ENCODE results near the gene GPBP1. TPM values are rescaled to one million over a fixed set of nuclear protein-coding genes. Genes with fewer than 3 reads are reported as not detected.

The GPBP1 gene
- polyA plus RNA-seq, 3 donors = 23.2 to 43.7 (median 30.9) TPM

- Mint-ChIP-seq H3K9me3 (no peaks in the 10 kb centered on the region), H3K4me1 (no peaks in the 10 kb centered on the region), H3K27me3 (ENCODE audit: low read depth in 3 of 3) (peaks cover 1 to 3% (median 2%) of the 10 kb centered on the region in 3 donors), H3K36me3 (no peaks in the 10 kb centered on the region), H3K4me3 (no peak overlapping the region), H3K27ac (no peak overlapping the region)
- no peaks in the 10 kb centered on the region for H3K79me2 ChIP-seq (ENCODE audit: insufficient read depth, low read length)
- WGBS (ENCODE audit: insufficient coverage) = no CpG with 5 or more reads among the region's 2 CpGs
- no peak for DNase-seq
- H3K4me2 ChIP-seq (replicated peaks; ENCODE audit: extremely low read depth, low read length, poor library complexity, severe bottlenecking) = no peak overlapping the region
- no peak for TF ChIP-seq CTCF (IDR thresholded peaks at IDR 0.05)
- H3K9me3 ChIP-seq (replicated peaks in 1 of 2; ENCODE audit: control insufficient read depth in 1 of 2, insufficient read depth in 1 of 2, low read length in 2 of 2) = no peaks in the 10 kb centered on the region
- H4K20me1 ChIP-seq (ENCODE audit: insufficient read depth, low read length) = no peaks in the 10 kb centered on the region
- H3K9ac ChIP-seq (ENCODE audit: insufficient read depth, low read length, poor library complexity, severe bottlenecking) = no peak overlapping the region
- H3K36me3 ChIP-seq (replicated peaks in 1 of 2; ENCODE audit: control insufficient read depth in 1 of 2, insufficient read depth in 2 of 2, low read length in 2 of 2) = no peaks in the 10 kb centered on the region
- intact Hi-C loops (cut with micrococcal nuclease) = loop anchor here in 1 of 2 donors (10.0 kb wide), 1 partner anchor 229 kb away; the partner anchor contains the start of gene SETD9
- no peaks in the 10 kb centered on the region for H3K4me1 ChIP-seq (ENCODE audit: control insufficient read depth in 1 of 2, insufficient read depth in 2 of 2, low read length in 2 of 2)
- H3K27ac ChIP-seq (ENCODE audit: low read depth in 1 of 2, low read length in 2 of 2) = no peak overlapping the region
- H3K4me3 ChIP-seq (replicated peaks in 1 of 3; ENCODE audit: low read depth in 2 of 3, low read length in 3 of 3) = no peak overlapping the region
- H2AFZ ChIP-seq (ENCODE audit: insufficient read depth, low read depth, low read length, poor library complexity, severe bottlenecking) = no peak overlapping the region
- no peaks in the 10 kb centered on the region for H3K27me3 ChIP-seq (ENCODE audit: control insufficient read depth in 2 of 2, insufficient read depth in 2 of 2, low read length in 2 of 2)
These were observed 40.3 kb upstream of the GPBP1 start for GRCh38 chr5:57133574-57133973.

- no peaks in the 10 kb centered on the region for H3K36me3 ChIP-seq (replicated peaks in 1 of 2; ENCODE audit: control insufficient read depth in 1 of 2, insufficient read depth in 2 of 2, low read length in 2 of 2)
- H3K9ac ChIP-seq (ENCODE audit: insufficient read depth, low read length, poor library complexity, severe bottlenecking) = no peak overlapping the region
- peaks cover 4 to 5% (median 4%) of the 10 kb centered on the region in 3 donors for H3K27me3 Mint-ChIP-seq (ENCODE audit: low read depth in 3 of 3)
- H3K9me3 ChIP-seq (replicated peaks in 1 of 2; ENCODE audit: control insufficient read depth in 1 of 2, insufficient read depth in 1 of 2, low read length in 2 of 2) = no peaks in the 10 kb centered on the region
- H2AFZ ChIP-seq (ENCODE audit: insufficient read depth, low read depth, low read length, poor library complexity, severe bottlenecking) = no peak overlapping the region
- H3K36me3 Mint-ChIP-seq = no peaks in the 10 kb centered on the region
- H3K79me2 ChIP-seq (ENCODE audit: insufficient read depth, low read length) = no peaks in the 10 kb centered on the region
- H3K4me3 ChIP-seq (replicated peaks in 1 of 3; ENCODE audit: low read depth in 2 of 3, low read length in 3 of 3) = peak overlapping the region in 1 of 3 experiments; percentile 10
- H3K27me3 ChIP-seq (ENCODE audit: control insufficient read depth in 2 of 2, insufficient read depth in 2 of 2, low read length in 2 of 2) = no peaks in the 10 kb centered on the region
- TF ChIP-seq CTCF (IDR thresholded peaks at IDR 0.05) = no peak
- H4K20me1 ChIP-seq (ENCODE audit: insufficient read depth, low read length) = no peaks in the 10 kb centered on the region
- intact Hi-C loops (cut with micrococcal nuclease) = loop anchor here in 1 of 2 donors (5.0 to 10.0 kb wide), 2 partner anchors 85 to 233 kb away; partner anchors contain the start of gene SETD9
- H3K27ac Mint-ChIP-seq = no peak overlapping the region
- no CpG with 5 or more reads among the region's 2 CpGs for WGBS (ENCODE audit: insufficient coverage)
- no peaks in the 10 kb centered on the region for H3K9me3 Mint-ChIP-seq
- no peak overlapping the region for H3K27ac ChIP-seq (ENCODE audit: low read depth in 1 of 2, low read length in 2 of 2)
- no peak for DNase-seq
- no peak overlapping the region for H3K4me3 Mint-ChIP-seq
- H3K4me2 ChIP-seq (replicated peaks; ENCODE audit: extremely low read depth, low read length, poor library complexity, severe bottlenecking) = no peak overlapping the region
- no peaks in the 10 kb centered on the region for H3K4me1 ChIP-seq (ENCODE audit: control insufficient read depth in 1 of 2, insufficient read depth in 2 of 2, low read length in 2 of 2)
- H3K4me1 Mint-ChIP-seq = no peaks in the 10 kb centered on the region
These were observed 36.5 kb upstream of the GPBP1 start for GRCh38 chr5:57137401-57137800.

Measured in CD14-positive monocyte (primary cell).